Measurements from ENCODE around the gene PLCD4. TPM values are rescaled to one million over a fixed set of nuclear protein-coding genes. Genes with fewer than 3 reads are reported as not detected.

PLCD4 gene
- total RNA-seq, 1 experiment from 2014 or later, result 11.9 TPM

DNA sequence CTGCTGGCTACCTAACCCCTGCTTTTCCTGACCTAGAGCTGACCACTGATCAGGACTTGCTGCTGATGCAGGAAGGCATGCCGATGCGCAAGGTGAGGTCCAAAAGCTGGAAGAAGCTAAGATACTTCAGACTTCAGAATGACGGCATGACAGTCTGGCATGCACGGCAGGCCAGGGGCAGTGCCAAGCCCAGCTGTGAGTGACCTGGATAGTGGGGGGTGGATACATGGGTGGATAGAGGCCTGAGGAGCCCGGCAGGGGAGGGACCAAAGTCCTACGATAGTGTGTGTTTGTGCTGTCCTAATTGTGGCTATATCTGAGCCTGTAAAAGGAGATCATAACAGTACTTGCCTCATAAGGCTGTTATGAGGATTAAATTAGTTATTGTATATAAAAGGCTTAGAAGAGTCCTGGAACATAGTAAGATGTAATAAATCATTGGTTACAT lies 8.2 kb downstream of the PLCD4 start:
- DNase-seq (ENCODE audit: low read depth), result no peak
- in situ Hi-C loops (cut with HindIII; ENCODE audit: low pct_unique_long_range_greater_than_20kb, low sequenced_read_pairs), result no loop called here

GRCh38 chr2:218618102-218618860 lies 10.6 kb downstream of the PLCD4 start:
- in situ Hi-C loops (cut with HindIII; ENCODE audit: low pct_unique_long_range_greater_than_20kb, low sequenced_read_pairs), result no loop called here
- no peak for DNase-seq (ENCODE audit: low read depth)

DNA sequence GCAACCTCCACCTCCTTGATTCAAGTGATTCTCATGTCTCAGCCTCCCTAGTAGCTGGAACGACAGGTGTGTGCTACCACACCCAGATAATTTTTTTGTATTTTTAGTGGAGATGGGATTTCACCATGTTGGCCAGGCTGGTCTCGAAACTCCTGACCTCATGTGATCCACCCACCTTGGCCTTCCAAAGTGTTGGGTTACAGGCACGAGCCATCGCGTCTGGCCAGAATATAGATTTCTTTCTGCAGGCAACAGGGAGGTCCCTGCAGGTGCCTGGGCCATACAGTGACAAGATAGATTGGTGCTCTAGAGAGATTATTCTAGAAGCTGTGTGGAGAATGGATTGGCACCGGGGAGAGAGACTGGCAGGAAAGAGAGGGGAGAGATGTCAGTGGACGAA lies 13.3 kb downstream of the PLCD4 start:
- in situ Hi-C loops (cut with HindIII; ENCODE audit: low pct_unique_long_range_greater_than_20kb, low sequenced_read_pairs), result no loop called here
- no peak for DNase-seq (ENCODE audit: low read depth)

- DNase-seq (ENCODE audit: low read depth), result no peak
- in situ Hi-C loops (cut with HindIII; ENCODE audit: low pct_unique_long_range_greater_than_20kb, low sequenced_read_pairs), result no loop called here
Measured at GRCh38 chr2:218622606-218623365, 15.1 kb downstream of the PLCD4 start.

DNA sequence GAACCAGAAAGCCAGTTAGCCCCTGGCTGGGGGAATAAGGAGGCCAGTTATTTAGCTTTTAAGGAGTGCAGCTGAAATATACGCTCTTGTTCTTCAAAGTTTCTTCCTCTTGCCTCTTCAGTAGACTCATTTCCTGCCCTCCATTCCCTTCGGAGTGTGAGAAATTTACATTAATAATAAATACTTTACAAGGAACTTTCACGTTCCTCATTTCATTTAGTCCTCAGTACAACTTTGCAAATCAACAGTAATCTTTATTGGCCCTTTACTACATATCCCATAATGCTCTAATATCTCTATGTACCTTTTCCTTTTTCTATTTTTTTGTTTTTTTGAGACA lies 15.6 kb downstream of the PLCD4 start:
- no peak for DNase-seq (ENCODE audit: low read depth)
- in situ Hi-C loops (cut with HindIII; ENCODE audit: low pct_unique_long_range_greater_than_20kb, low sequenced_read_pairs), result no loop called here

- no peak for DNase-seq (ENCODE audit: low read depth)
- in situ Hi-C loops (cut with HindIII; ENCODE audit: low pct_unique_long_range_greater_than_20kb, low sequenced_read_pairs), result no loop called here
Measured at GRCh38 chr2:218626369-218626768, 18.7 kb downstream of the PLCD4 start.

GRCh38 chr2:218627939-218628338 lies 20.2 kb downstream of the PLCD4 start:
- in situ Hi-C loops (cut with HindIII; ENCODE audit: low pct_unique_long_range_greater_than_20kb, low sequenced_read_pairs), result no loop called here
- no peak for DNase-seq (ENCODE audit: low read depth)

- no peak for DNase-seq (ENCODE audit: low read depth)
- in situ Hi-C loops (cut with HindIII; ENCODE audit: low pct_unique_long_range_greater_than_20kb, low sequenced_read_pairs), result no loop called here
Measured at GRCh38 chr2:218631837-218632236, 24.1 kb downstream of the PLCD4 start.

DNA sequence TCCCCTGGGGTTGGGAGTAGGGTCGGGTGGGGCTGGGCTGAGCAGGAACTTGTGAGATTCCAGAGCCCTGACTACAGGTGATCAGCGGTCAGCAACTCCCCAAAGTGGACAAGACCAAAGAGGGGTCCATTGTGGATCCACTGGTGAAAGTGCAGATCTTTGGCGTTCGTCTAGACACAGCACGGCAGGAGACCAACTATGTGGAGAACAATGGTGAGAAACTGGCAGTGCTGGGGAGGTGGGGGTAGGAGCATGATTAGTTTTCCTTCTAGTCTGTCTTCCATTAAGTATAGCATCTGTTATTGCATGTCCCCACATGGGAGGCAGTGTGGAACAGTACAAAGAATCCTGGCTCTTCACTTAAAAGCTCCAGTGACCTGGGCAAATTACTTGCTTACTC lies 28.0 kb downstream of the PLCD4 start:
- in situ Hi-C loops (cut with HindIII; ENCODE audit: low pct_unique_long_range_greater_than_20kb, low sequenced_read_pairs), result no loop called here
- no peak for DNase-seq (ENCODE audit: low read depth)

- in situ Hi-C loops (cut with HindIII; ENCODE audit: low pct_unique_long_range_greater_than_20kb, low sequenced_read_pairs), result no loop called here
- no peak for DNase-seq (ENCODE audit: low read depth)
Measured at GRCh38 chr2:218638372-218638771, 30.7 kb downstream of the PLCD4 start.

GRCh38 chr2:218642121-218642656 lies 34.5 kb downstream of the PLCD4 start:
- in situ Hi-C loops (cut with HindIII; ENCODE audit: low pct_unique_long_range_greater_than_20kb, low sequenced_read_pairs), result no loop called here
- no peak for DNase-seq (ENCODE audit: low read depth)

DNA sequence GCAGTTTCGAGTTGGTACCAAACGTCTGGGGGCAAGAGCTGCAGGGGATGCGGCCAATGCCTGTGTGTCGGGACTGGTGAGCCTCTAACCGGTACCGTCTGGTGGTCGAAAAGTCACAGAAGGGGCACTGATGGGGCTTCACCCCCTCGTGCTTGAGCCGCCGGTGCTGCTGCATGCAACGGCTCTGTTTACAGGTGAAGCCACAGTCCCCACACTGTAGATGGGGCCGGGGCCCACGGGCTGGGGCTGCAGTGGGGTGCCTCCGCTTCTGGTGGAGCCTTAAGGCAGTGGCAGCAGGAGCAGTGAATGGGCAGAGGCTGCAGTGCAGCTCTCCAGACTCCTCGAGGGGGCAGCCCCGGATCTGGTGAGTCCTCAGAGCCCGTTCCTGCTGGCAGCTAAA lies 35.1 kb downstream of the PLCD4 start:
- in situ Hi-C loops (cut with HindIII; ENCODE audit: low pct_unique_long_range_greater_than_20kb, low sequenced_read_pairs), result no loop called here
- no peak for DNase-seq (ENCODE audit: low read depth)

DNA sequence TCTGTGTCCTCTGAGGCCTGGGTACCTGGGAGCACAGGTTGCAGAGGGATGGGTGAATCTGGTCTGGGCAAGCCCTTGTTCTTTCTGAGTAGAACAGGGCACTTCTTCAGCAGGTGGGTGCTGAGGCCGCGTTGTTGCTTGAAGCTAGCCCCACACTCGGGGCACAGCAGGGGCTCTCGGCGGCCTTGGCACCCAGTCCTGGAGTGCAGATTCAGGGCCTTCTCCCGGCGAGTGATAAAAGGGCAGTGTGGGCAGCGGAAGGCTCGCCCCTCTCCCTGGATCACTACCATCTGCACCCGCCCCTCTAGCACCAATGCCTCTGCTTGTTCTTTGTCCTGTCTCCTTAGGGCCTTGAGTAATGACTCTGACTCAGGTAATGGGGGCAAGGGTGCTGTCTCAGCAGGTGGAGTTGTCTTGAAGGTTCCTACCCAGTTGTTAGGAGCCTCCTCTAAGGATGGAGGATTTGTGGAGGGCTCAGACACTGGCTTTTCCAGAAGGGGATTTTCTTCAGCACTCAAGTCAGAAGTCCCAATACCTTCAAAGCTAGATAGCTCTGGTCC lies 36.1 kb downstream of the PLCD4 start:
- in situ Hi-C loops (cut with HindIII; ENCODE audit: low pct_unique_long_range_greater_than_20kb, low sequenced_read_pairs), result no loop called here
- DNase-seq (ENCODE audit: low read depth), result no peak

- DNase-seq (ENCODE audit: low read depth), result no peak
- in situ Hi-C loops (cut with HindIII; ENCODE audit: low pct_unique_long_range_greater_than_20kb, low sequenced_read_pairs), result no loop called here
Measured at GRCh38 chr2:218644721-218645120, 37.0 kb downstream of the PLCD4 start.

- in situ Hi-C loops (cut with HindIII; ENCODE audit: low pct_unique_long_range_greater_than_20kb, low sequenced_read_pairs), result no loop called here
- peak; percentile 97 for DNase-seq (ENCODE audit: low read depth)
Measured at GRCh38 chr2:218645126-218645525, 37.4 kb downstream of the PLCD4 start.

DNA sequence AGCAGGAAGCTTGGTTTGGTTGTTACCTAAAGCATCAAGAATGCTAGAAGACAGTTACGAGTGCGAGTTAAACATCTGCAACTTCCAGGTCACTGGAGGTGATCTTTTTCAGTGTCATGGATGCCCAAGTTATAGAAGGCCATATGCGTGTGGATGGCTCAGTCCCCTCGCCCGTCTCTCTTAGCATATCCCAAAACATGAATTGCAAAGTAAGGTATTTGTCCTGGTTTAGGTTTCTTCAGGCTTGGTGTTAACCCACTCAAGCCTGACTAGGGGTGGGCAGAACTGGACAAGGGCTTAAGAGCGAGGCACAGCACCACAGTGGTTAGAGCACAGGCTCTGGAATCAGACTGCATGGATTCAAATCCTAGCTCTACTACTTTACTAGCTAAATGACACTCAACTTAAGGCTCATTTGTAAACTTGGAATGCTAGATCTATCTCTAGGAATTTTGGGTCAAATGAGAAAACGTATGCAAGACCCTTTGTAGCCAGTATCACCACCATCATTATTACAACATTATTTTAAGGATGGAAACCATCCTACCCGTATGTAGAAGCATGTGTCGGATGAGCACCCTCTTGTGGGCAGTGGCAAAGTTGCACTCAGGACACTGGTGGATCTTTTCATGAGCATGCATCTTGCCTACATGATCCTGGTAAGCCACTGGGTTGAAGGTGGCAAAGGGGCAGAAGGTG lies 40.5 kb downstream of the PLCD4 start:
- in situ Hi-C loops (cut with HindIII; ENCODE audit: low pct_unique_long_range_greater_than_20kb, low sequenced_read_pairs), result no loop called here

GRCh38 chr2:218648787-218649100 lies 41.0 kb downstream of the PLCD4 start:
- in situ Hi-C loops (cut with HindIII; ENCODE audit: low pct_unique_long_range_greater_than_20kb, low sequenced_read_pairs), result no loop called here
- DNase-seq (ENCODE audit: low read depth), result no peak

More for the DNA sequence above, 40.5 kb downstream of the PLCD4 start:
- DNase-seq (ENCODE audit: low read depth), result peak; percentile 59

DNA sequence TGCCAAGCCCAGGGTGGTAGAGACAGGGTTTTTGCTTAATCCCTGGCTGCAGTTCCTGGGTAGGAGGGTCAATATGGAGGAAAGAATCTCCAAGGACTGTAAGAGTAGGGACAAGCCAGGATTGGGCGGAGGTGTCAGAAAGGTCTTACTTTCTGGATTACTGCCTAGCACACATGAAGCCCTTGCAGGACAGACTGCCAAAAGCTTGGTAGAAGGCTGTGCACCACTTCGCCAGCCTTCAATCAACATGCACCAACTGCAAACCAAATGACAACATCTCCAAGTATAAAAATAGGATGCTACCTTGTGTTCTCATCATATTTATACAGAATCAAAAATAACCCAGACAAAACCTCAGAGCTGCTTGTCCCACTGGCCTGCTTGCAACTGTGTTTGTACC lies 48.1 kb downstream of the PLCD4 start:
- in situ Hi-C loops (cut with HindIII; ENCODE audit: low pct_unique_long_range_greater_than_20kb, low sequenced_read_pairs), result no loop called here
- DNase-seq (ENCODE audit: low read depth), result no peak
